GM12872 (cell line): Measurements from ENCODE around the gene COLEC12.

Experiments
- CTCF ChIP-seq: IDR thresholded peaks from 3 replicates; pipeline ENCODE4 v1.5.1; 2011; ENCODE audit warnings: low read depth, mild to moderate bottlenecking, low read length, moderate library complexity; ENCODE audit not compliant: insufficient read depth

COLEC12 gene

GRCh38 chr18:350953-351572 is 149.4 kb downstream of the COLEC12 start:
- no peak for TF ChIP-seq CTCF

GRCh38 chr18:346600-346999 is 153.9 kb downstream of the COLEC12 start:
- TF ChIP-seq CTCF = no peak

- no peak for TF ChIP-seq CTCF
Measured at GRCh38 chr18:341102-341501, 159.4 kb downstream of the COLEC12 start.

- no peak for TF ChIP-seq CTCF
Measured at GRCh38 chr18:340044-340443, 160.5 kb downstream of the COLEC12 start.

GRCh38 chr18:339200-339599 is 161.3 kb downstream of the COLEC12 start:
- no peak for TF ChIP-seq CTCF

- no peak for TF ChIP-seq CTCF
Measured at GRCh38 chr18:336713-337112, 163.8 kb downstream of the COLEC12 start.

GRCh38 chr18:335733-336132 is 164.8 kb downstream of the COLEC12 start:
- no peak for TF ChIP-seq CTCF
